K562 (cell line): ENCODE data around the gene TOX2. TPM values are rescaled to one million over a fixed set of nuclear protein-coding genes. Genes with fewer than 3 reads are reported as not detected.

Experiments
- E2F8 ChIP-seq: fragments of 450-650 bp; IDR thresholded peaks from 2 replicates; pipeline ENCODE4 v1.7.1; 2018; ENCODE audit warnings: mild to moderate bottlenecking, low read depth; ENCODE audit not compliant: partially characterized antibody
- ETS1 ChIP-seq: conservative IDR thresholded peaks from 2 replicates; pipeline ENCODE4 v1.6.1; 2011; ENCODE audit warnings: low read depth, mild to moderate bottlenecking, low read length; ENCODE audit not compliant: control insufficient read depth
- FOXK2 ChIP-seq, 2 experiments: fragments of 450-650 bp; IDR thresholded peaks in 1 of 2; conservative IDR thresholded peaks in 1 of 2; 2 replicates each; pipeline ENCODE4 v1.6.1; 2016; ENCODE audit warnings: low read depth in 2 of 2, mild to moderate bottlenecking in 1 of 2
- FOXP4 ChIP-seq: sonication (generic); formaldehyde crosslinking; IDR thresholded peaks from 2 replicates; pipeline ENCODE4 v1.8.0; 2022; ENCODE audit warnings: mild to moderate bottlenecking, missing genetic modification reagents, borderline replicate concordance
- HLTF ChIP-seq: fragments of 450-650 bp; IDR thresholded peaks from 2 replicates; pipeline ENCODE4 v1.6.1; 2016
- MTF1 ChIP-seq: fragments of 250-450 bp; sonication (Bioruptor Pico); IDR thresholded peaks from 2 replicates; pipeline ENCODE4 v1.9.0; 2021; ENCODE audit warnings: moderate library complexity, mild to moderate bottlenecking, inconsistent platforms, borderline replicate concordance
- PCBP1 ChIP-seq: fragments of 200-400 bp; formaldehyde crosslinking; IDR thresholded peaks from 2 replicates; pipeline ENCODE4 v1.6.1; 2018; ENCODE audit warnings: mild to moderate bottlenecking, low read depth, low read length; ENCODE audit not compliant: poor library complexity, severe bottlenecking
- RBM14 ChIP-seq: fragments of 200-400 bp; formaldehyde crosslinking; IDR thresholded peaks from 2 replicates; pipeline ENCODE4 v1.6.1; 2018; ENCODE audit warnings: low read depth, mild to moderate bottlenecking, low read length, moderate library complexity, borderline replicate concordance; ENCODE audit not compliant: insufficient read depth
- RCOR1 ChIP-seq, 2 experiments: IDR thresholded peaks; 2 replicates each; pipeline ENCODE4 v1.6.1; 2012; ENCODE audit warnings: low read depth in 2 of 2, low read length in 2 of 2, borderline replicate concordance in 1 of 2, improper control_type of control experiment in 1 of 2
- RFX1 ChIP-seq: fragments of 450-650 bp; IDR thresholded peaks from 2 replicates; pipeline ENCODE4 v1.6.1; 2016; ENCODE audit warnings: mild to moderate bottlenecking, moderate library complexity
- STAT5A ChIP-seq: IDR thresholded peaks from 2 replicates; pipeline ENCODE4 v1.6.1; 2012; ENCODE audit warnings: low read length, inconsistent platforms, borderline replicate concordance
- ZNF217 ChIP-seq: sonication (generic); formaldehyde crosslinking; IDR thresholded peaks from 2 replicates; pipeline ENCODE4 v1.8.0; 2022; ENCODE audit warnings: mild to moderate bottlenecking, missing genetic modification reagents
- ZNF639 ChIP-seq, 2 experiments: fragments of 200-800 bp in 1 of 2; sonication (Bioruptor generic) in 1 of 2; sonication (generic) in 1 of 2; formaldehyde crosslinking in 1 of 2; IDR thresholded peaks in 1 of 2; conservative IDR thresholded peaks in 1 of 2; 2 replicates each; pipeline versions ENCODE4 v1.5.0 to v1.6.1; 2016 to 2020; ENCODE audit warnings: missing compliant biosample characterization in 1 of 2, missing genetic modification characterization in 1 of 2, missing genetic modification reagents in 1 of 2
- ZNF699 ChIP-seq: fragments of 250-450 bp; sonication (Bioruptor Pico); IDR thresholded peaks from 2 replicates; pipeline ENCODE4 v1.8.0; 2021; ENCODE audit warnings: mild to moderate bottlenecking, moderate library complexity; ENCODE audit not compliant: insufficient replicate concordance
- ZNF76 ChIP-seq: fragments of 250-450 bp; sonication (Bioruptor Pico); IDR thresholded peaks from 2 replicates; pipeline ENCODE4 v1.4.0; 2020; ENCODE audit warnings: mild to moderate bottlenecking, moderate library complexity, borderline replicate concordance
- polyA plus RNA-seq, 8 experiments: library from polyadenylated mRNA; depleted of rRNA in 4 of 8; stranded (reverse) in 5 of 8; unstranded in 3 of 8; fragments of >200 nt; fragmentation: Nextera tagmentation in 2 of 8; fragmentation: Illumina TruSeq in 1 of 8; extraction: Ambion mirVana in 2 of 8; extraction: Trizol in 1 of 8; gene quantifications; 2 replicates each; pipeline versions ENCODE4 v1.2.1 to v1.2.3, GENCODE V29; 2011 to 2014; ENCODE audit warnings: inconsistent platforms in 1 of 8, missing spikeins in 1 of 8
- total RNA-seq, 7 experiments: library from RNA; depleted of rRNA in 6 of 7; stranded (reverse); fragments of >200 nt in 6 of 7; fragmentation: Illumina TruSeq in 2 of 7; extraction: Trizol in 2 of 7; gene quantifications; 2 replicates each; pipeline versions ENCODE4 v1.2.1 to v1.2.3, GENCODE V29; 2011 to 2021; ENCODE audit warnings: low replicate concordance in 1 of 7
- TF ChIP-seq, protein P1 (sequence below): IDR thresholded peaks from 2 replicates; pipeline ENCODE4 v1.6.1; 2011; ENCODE audit warnings: borderline replicate concordance, low read depth, mild to moderate bottlenecking, moderate library complexity, low read length; ENCODE audit not compliant: insufficient read depth, poor library complexity, severe bottlenecking

TOX2 gene
- total and polyA plus RNA-seq, 9 of the 15 experiments (the other 6 are each of a cell fraction or from before 2014, with no cell fraction given), result not detected

- TF ChIP-seq, protein P1, sequence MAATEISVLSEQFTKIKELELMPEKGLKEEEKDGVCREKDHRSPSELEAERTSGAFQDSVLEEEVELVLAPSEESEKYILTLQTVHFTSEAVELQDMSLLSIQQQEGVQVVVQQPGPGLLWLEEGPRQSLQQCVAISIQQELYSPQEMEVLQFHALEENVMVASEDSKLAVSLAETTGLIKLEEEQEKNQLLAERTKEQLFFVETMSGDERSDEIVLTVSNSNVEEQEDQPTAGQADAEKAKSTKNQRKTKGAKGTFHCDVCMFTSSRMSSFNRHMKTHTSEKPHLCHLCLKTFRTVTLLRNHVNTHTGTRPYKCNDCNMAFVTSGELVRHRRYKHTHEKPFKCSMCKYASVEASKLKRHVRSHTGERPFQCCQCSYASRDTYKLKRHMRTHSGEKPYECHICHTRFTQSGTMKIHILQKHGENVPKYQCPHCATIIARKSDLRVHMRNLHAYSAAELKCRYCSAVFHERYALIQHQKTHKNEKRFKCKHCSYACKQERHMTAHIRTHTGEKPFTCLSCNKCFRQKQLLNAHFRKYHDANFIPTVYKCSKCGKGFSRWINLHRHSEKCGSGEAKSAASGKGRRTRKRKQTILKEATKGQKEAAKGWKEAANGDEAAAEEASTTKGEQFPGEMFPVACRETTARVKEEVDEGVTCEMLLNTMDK, result no peak
- TF ChIP-seq RBM14 (no peak), E2F8 (no peak), RCOR1 (IDR thresholded peaks at IDR 0.05; ENCODE audit: borderline replicate concordance in 1 of 2, low read depth in 2 of 2, low read length in 2 of 2) (peak in 1 of 2 experiments; percentile 68; a peak in 2 of 4 replicates), STAT5A (no peak), ZNF639 (CRISPR knock-in tag; conservative IDR thresholded peaks at IDR 0.05 in 1 of 2, IDR thresholded peaks at IDR 0.05 in 1 of 2) (no peak), FOXP4 (CRISPR knock-in tag) (no peak), FOXK2 (conservative IDR thresholded peaks at IDR 0.05 in 1 of 2, IDR thresholded peaks at IDR 0.05 in 1 of 2; ENCODE audit: low read depth in 2 of 2) (no peak), RFX1 (peak; percentile 34; the same call in 1 of the 2 replicates), ZNF699 (CRISPR knock-in tag) (no peak), ZNF76 (no peak), MTF1 (CRISPR knock-in tag) (no peak), HLTF (no peak), ZNF217 (no peak), PCBP1 (no peak), ETS1 (no peak)
Measured at GRCh38 chr20:44089987-44090674, 175.5 kb downstream of the TOX2 start (continued).
